ENCODE results near the gene BIRC3. TPM values are rescaled to one million over a fixed set of nuclear protein-coding genes. Genes with fewer than 3 reads are reported as not detected.
A peak's percentile ranks its signal among the peaks of the same experiment; 100 is the strongest.
"Not testable (repeated sequence)": the region's sequence is repeated elsewhere in the genome, so short reads cannot be mapped to it uniquely, and the experiment has no call there.

The BIRC3 gene
- total RNA-seq, 1 donor from 2014 or later, result 1.3 TPM

GRCh38 chr11:102360681-102361080, 43.4 kb downstream of the BIRC3 start:
- TF ChIP-seq, protein P1, sequence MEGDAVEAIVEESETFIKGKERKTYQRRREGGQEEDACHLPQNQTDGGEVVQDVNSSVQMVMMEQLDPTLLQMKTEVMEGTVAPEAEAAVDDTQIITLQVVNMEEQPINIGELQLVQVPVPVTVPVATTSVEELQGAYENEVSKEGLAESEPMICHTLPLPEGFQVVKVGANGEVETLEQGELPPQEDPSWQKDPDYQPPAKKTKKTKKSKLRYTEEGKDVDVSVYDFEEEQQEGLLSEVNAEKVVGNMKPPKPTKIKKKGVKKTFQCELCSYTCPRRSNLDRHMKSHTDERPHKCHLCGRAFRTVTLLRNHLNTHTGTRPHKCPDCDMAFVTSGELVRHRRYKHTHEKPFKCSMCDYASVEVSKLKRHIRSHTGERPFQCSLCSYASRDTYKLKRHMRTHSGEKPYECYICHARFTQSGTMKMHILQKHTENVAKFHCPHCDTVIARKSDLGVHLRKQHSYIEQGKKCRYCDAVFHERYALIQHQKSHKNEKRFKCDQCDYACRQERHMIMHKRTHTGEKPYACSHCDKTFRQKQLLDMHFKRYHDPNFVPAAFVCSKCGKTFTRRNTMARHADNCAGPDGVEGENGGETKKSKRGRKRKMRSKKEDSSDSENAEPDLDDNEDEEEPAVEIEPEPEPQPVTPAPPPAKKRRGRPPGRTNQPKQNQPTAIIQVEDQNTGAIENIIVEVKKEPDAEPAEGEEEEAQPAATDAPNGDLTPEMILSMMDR (IDR thresholded peaks at IDR 0.05; ENCODE audit: insufficient read depth, low read length, severe bottlenecking), result no peak
- Histone ChIP-seq H3K27me3 (ENCODE audit: control insufficient read depth, insufficient read depth, low read length) (no peaks in the 10 kb centered on the region), H3K36me3 (ENCODE audit: control insufficient read depth, insufficient read depth, low read length) (peaks cover 1% of the 10 kb centered on the region), H3K4me3 (ENCODE audit: low read depth, low read length) (no peak overlapping the region)
- DNase-seq (ENCODE audit: low read depth) (no peak), FAIRE-seq (no peak)

GRCh38 chr11:102361086-102362031, 44.1 kb downstream of the BIRC3 start:
- H3K4me3 ChIP-seq (ENCODE audit: low read depth, low read length), result no peak overlapping the region
- H3K27me3 ChIP-seq (ENCODE audit: control insufficient read depth, insufficient read depth, low read length), result no peaks in the 10 kb centered on the region
- DNase-seq (ENCODE audit: low read depth) (no peak), FAIRE-seq (no peak)
- TF ChIP-seq, protein P1 (IDR thresholded peaks at IDR 0.05; ENCODE audit: insufficient read depth, low read length, severe bottlenecking), result no peak
- peaks cover 1% of the 10 kb centered on the region for H3K36me3 ChIP-seq (ENCODE audit: control insufficient read depth, insufficient read depth, low read length)

- FAIRE-seq (no peak), DNase-seq (ENCODE audit: low read depth) (no peak)
- H3K36me3 ChIP-seq (ENCODE audit: control insufficient read depth, insufficient read depth, low read length), result peaks cover 4% of the 10 kb centered on the region
- no peaks in the 10 kb centered on the region for H3K27me3 ChIP-seq (ENCODE audit: control insufficient read depth, insufficient read depth, low read length)
- TF ChIP-seq, protein P1 (IDR thresholded peaks at IDR 0.05; ENCODE audit: insufficient read depth, low read length, severe bottlenecking), result no peak
- H3K4me3 ChIP-seq (ENCODE audit: low read depth, low read length), result no peak overlapping the region
Observed at GRCh38 chr11:102364991-102365390, 47.7 kb downstream of the BIRC3 start.

- H3K27me3 ChIP-seq (ENCODE audit: control insufficient read depth, insufficient read depth, low read length), result no peaks in the 10 kb centered on the region
- peaks cover 4% of the 10 kb centered on the region for H3K36me3 ChIP-seq (ENCODE audit: control insufficient read depth, insufficient read depth, low read length)
- no peak overlapping the region for H3K4me3 ChIP-seq (ENCODE audit: low read depth, low read length)
- FAIRE-seq (no peak), DNase-seq (ENCODE audit: low read depth) (peak; percentile 19)
- TF ChIP-seq, protein P1 (IDR thresholded peaks at IDR 0.05; ENCODE audit: insufficient read depth, low read length, severe bottlenecking), result no peak
Observed at GRCh38 chr11:102367364-102367763, 50.1 kb downstream of the BIRC3 start.

- Histone ChIP-seq H3K36me3 (ENCODE audit: control insufficient read depth, insufficient read depth, low read length) (peaks cover 3% of the 10 kb centered on the region), H3K4me3 (ENCODE audit: low read depth, low read length) (no peak overlapping the region), H3K27me3 (ENCODE audit: control insufficient read depth, insufficient read depth, low read length) (no peaks in the 10 kb centered on the region)
- TF ChIP-seq, protein P1 (IDR thresholded peaks at IDR 0.05; ENCODE audit: insufficient read depth, low read length, severe bottlenecking), result no peak
- FAIRE-seq (no peak), DNase-seq (ENCODE audit: low read depth) (no peak)
Observed at GRCh38 chr11:102368472-102368871, 51.2 kb downstream of the BIRC3 start.

- H3K27me3 ChIP-seq (ENCODE audit: control insufficient read depth, insufficient read depth, low read length); FAIRE-seq; H3K4me3 ChIP-seq (ENCODE audit: low read depth, low read length); DNase-seq (ENCODE audit: low read depth); H3K36me3 ChIP-seq (ENCODE audit: control insufficient read depth, insufficient read depth, low read length): not testable (repeated sequence)
Observed at GRCh38 chr11:102374633-102375424, 57.5 kb downstream of the BIRC3 start.
